Upper lobe of left lung (tissue), 6 donors: ENCODE measurements around the gene B4GALT4. TPM values are rescaled to one million over a fixed set of nuclear protein-coding genes. Genes with fewer than 3 reads are reported as not detected.
"Not testable (repeated sequence)": the region's sequence is repeated elsewhere in the genome, so short reads cannot be mapped to it uniquely, and the experiment has no call there.

Experiments
- ATAC-seq, 2 donors: fragments of 200-7000 bp; cut with Tn5 transposase; one replicate each; pipeline ENCODE4 v1.9.1; 2022; ENCODE audit warnings: mild to moderate bottlenecking in 2 of 2, moderate library complexity in 2 of 2; ENCODE audit not compliant: low FRiP score in 2 of 2
- DNase-seq, 2 donors: peaks; one replicate each; pipeline ENCODE4 v3.0.0-alpha.2; 2019 to 2020
- H3K27ac ChIP-seq, 4 donors: fragments of 200-600 bp; sonication (generic); one replicate each; pipeline ENCODE4 v1.5.1; 2016 to 2019
- H3K27me3 ChIP-seq, 4 donors: fragments of 200-600 bp; sonication (generic); one replicate each; pipeline ENCODE4 v1.5.1; 2017 to 2019
- H3K36me3 ChIP-seq, 4 donors: fragments of 200-600 bp; sonication (generic); one replicate each; pipeline ENCODE4 v1.5.1; 2016 to 2019
- H3K4me1 ChIP-seq, 4 donors: fragments of 200-600 bp; sonication (generic); one replicate each; pipeline ENCODE4 v1.5.1; 2018 to 2019
- H3K4me3 ChIP-seq, 4 donors: fragments of 200-600 bp; sonication (generic); one replicate each; pipeline ENCODE4 v1.5.1; 2017 to 2019; ENCODE audit warnings: mild to moderate bottlenecking in 2 of 4, moderate library complexity in 1 of 4
- H3K9me3 ChIP-seq, 4 donors: fragments of 200-600 bp; sonication (generic); one replicate each; pipeline ENCODE4 v1.5.1; 2018 to 2019
- EP300 ChIP-seq, 4 donors: sonication (generic); formaldehyde crosslinking; IDR thresholded peaks; one replicate each; pipeline ENCODE4 v1.5.1; 2017; ENCODE audit warnings: antibody characterized with exemption in 4 of 4, control low read depth in 2 of 4
- POLR2A ChIP-seq, 4 donors: fragments of 450-650 bp; IDR thresholded peaks; one replicate each; pipeline ENCODE4 v1.5.1; 2016 to 2017; ENCODE audit warnings: antibody characterized with exemption in 4 of 4, mild to moderate bottlenecking in 2 of 4
- POLR2AphosphoS5 ChIP-seq, 2 donors: sonication (generic); formaldehyde crosslinking; IDR thresholded peaks; one replicate each; pipeline ENCODE4 v1.5.1; 2017; ENCODE audit warnings: antibody characterized with exemption in 2 of 2
- WGBS, 2 donors: methylation state at CpG; one replicate each; pipeline ENCODE4 v1.1.5; 2017 to 2018; 5-methylcytosine and 5-hydroxymethylcytosine counted together
- total RNA-seq, 6 donors: library from RNA; depleted of rRNA in 4 of 6; stranded (reverse); fragments of >200 nt in 4 of 6; gene quantifications; one replicate each; pipeline versions ENCODE4 v1.1.0 to v1.2.1, GENCODE V29; 2016 to 2021
- TF ChIP-seq, protein P1 (sequence below), 6 experiments: fragments of 450-650 bp in 4 of 6; fragments of 200-600 bp in 2 of 6; sonication (generic) in 2 of 6; IDR thresholded peaks; one replicate each; pipeline ENCODE4 v1.5.1; 2016 to 2019; ENCODE audit warnings: antibody characterized with exemption in 6 of 6
- donor health status: DM: no; HTN: no; CAD: no; lungs with moderate emphysema.
- donor health status: DM: no; HTN: yes; CAD: no; lungs with severe emphysema.

The B4GALT4 gene
- total RNA-seq, 6 donors from 2014 or later = 7.3 to 24.3 (median 16.6) TPM

DNA sequence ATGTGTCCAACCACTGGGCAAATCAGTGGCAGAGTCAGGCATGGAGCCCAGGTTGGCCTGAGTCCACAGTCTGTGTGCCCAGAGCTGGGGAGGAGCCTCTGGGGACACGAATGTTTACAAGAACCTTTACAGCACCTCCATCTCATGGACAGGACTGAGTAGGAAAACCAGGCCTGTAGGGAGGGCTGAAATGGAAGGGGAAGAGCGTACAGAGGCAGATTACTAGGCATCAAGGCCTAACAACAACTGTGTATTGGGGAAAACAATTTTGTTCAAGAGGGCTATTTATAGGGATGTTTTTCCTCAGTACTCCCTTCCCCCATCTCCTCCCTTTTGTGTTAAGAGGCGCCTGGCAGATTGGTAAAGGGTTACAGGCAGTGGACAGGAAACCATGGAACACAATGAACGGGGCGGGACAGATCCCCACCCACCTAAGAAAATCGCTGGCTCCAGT is 38.5 kb upstream of the B4GALT4 start:
- ATAC-seq = peak; percentile 23 to 73
- Histone ChIP-seq H3K27ac (peak overlapping the region; percentile 67 to 85 (median 81)), H3K4me1 (peaks cover 12 to 27% (median 17%) of the 10 kb centered on the region in 4 donors), H3K36me3 (no peaks in the 10 kb centered on the region), H3K4me3 (no peak overlapping the region), H3K9me3 (peaks cover 0 to 17% (median 7%) of the 10 kb centered on the region in 4 donors), H3K27me3 (no peaks in the 10 kb centered on the region)
- 39 to 52% methylated on average over 6 of the region's 6 CpGs for WGBS, 2 donors
- peak in 1 of 2 donors; percentile 71 for DNase-seq
- TF ChIP-seq POLR2A (IDR thresholded peaks at IDR 0.05) (no peak), EP300 (IDR thresholded peaks at IDR 0.05) (peak in 1 of 4 donors; percentile 81), POLR2AphosphoS5 (IDR thresholded peaks at IDR 0.05) (peak in 1 of 2 donors; percentile 63)
- TF ChIP-seq, protein P1, sequence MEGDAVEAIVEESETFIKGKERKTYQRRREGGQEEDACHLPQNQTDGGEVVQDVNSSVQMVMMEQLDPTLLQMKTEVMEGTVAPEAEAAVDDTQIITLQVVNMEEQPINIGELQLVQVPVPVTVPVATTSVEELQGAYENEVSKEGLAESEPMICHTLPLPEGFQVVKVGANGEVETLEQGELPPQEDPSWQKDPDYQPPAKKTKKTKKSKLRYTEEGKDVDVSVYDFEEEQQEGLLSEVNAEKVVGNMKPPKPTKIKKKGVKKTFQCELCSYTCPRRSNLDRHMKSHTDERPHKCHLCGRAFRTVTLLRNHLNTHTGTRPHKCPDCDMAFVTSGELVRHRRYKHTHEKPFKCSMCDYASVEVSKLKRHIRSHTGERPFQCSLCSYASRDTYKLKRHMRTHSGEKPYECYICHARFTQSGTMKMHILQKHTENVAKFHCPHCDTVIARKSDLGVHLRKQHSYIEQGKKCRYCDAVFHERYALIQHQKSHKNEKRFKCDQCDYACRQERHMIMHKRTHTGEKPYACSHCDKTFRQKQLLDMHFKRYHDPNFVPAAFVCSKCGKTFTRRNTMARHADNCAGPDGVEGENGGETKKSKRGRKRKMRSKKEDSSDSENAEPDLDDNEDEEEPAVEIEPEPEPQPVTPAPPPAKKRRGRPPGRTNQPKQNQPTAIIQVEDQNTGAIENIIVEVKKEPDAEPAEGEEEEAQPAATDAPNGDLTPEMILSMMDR (IDR thresholded peaks at IDR 0.05) = no peak

- H3K4me1 ChIP-seq = peaks cover 12 to 27% (median 17%) of the 10 kb centered on the region in 4 donors
- no peaks in the 10 kb centered on the region for H3K27me3 ChIP-seq
- H3K27ac ChIP-seq = peak overlapping the region in 2 of 4 donors; percentile 13 to 63
- DNase-seq (no peak), ATAC-seq (no peak)
- H3K4me3 ChIP-seq = no peak overlapping the region
- peaks cover 0 to 1% (median 0%) of the 10 kb centered on the region in 4 donors for H3K9me3 ChIP-seq
- TF ChIP-seq EP300 (IDR thresholded peaks at IDR 0.05) (no peak), POLR2A (IDR thresholded peaks at IDR 0.05) (no peak), POLR2AphosphoS5 (IDR thresholded peaks at IDR 0.05) (no peak)
- TF ChIP-seq, protein P1 (IDR thresholded peaks at IDR 0.05) = no peak
- WGBS, 2 donors = 76% methylated on average over 5 of the region's 5 CpGs
- no peaks in the 10 kb centered on the region for H3K36me3 ChIP-seq
Observed at GRCh38 chr3:119276680-119277079, 36.0 kb upstream of the B4GALT4 start.

DNA sequence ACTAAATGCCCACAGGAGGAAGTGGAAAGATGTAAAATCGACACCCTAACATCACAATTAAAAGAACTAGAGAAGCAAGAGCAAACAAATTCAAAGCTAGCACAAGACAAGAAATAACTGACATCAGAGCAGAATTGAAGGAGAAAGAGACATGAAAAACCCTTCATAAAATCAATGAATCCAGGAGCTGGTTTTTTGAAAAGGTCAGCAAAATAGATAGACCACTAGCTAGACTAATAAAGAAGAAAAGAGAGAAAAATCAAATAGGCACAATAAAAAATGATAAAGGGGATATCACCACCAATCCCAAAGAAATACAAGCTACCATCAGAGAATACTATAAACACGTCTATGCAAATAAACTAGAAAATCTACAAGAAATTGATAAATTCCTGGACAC is 29.5 kb upstream of the B4GALT4 start:
- H3K4me3 ChIP-seq, H3K27ac ChIP-seq, H3K4me1 ChIP-seq, H3K36me3 ChIP-seq, H3K27me3 ChIP-seq, DNase-seq, H3K9me3 ChIP-seq, ATAC-seq: not testable (repeated sequence)
- WGBS, 2 donors = 84% methylated on average over 2 of the region's 2 CpGs

GRCh38 chr3:119261055-119261454 is 20.4 kb upstream of the B4GALT4 start:
- no peak overlapping the region for H3K27ac ChIP-seq
- no peaks in the 10 kb centered on the region for H3K36me3 ChIP-seq
- peaks cover 0 to 3% (median 1%) of the 10 kb centered on the region in 4 donors for H3K4me1 ChIP-seq
- H3K27me3 ChIP-seq = no peaks in the 10 kb centered on the region
- no peak overlapping the region for H3K4me3 ChIP-seq
- DNase-seq (no peak), ATAC-seq (no peak)
- TF ChIP-seq POLR2A (IDR thresholded peaks at IDR 0.05) (no peak), EP300 (IDR thresholded peaks at IDR 0.05) (no peak), POLR2AphosphoS5 (IDR thresholded peaks at IDR 0.05) (no peak)
- TF ChIP-seq, protein P1 (IDR thresholded peaks at IDR 0.05) = no peak
- 77% methylated on average over 6 of the region's 6 CpGs for WGBS, 2 donors
- H3K9me3 ChIP-seq = no peaks in the 10 kb centered on the region

- no peaks in the 10 kb centered on the region for H3K27me3 ChIP-seq
- TF ChIP-seq POLR2AphosphoS5 (IDR thresholded peaks at IDR 0.05) = no peak
- TF ChIP-seq, protein P1 (IDR thresholded peaks at IDR 0.05) = no peak
- no peak for TF ChIP-seq POLR2A (IDR thresholded peaks at IDR 0.05)
- TF ChIP-seq EP300 (IDR thresholded peaks at IDR 0.05) = no peak
- H3K4me1 ChIP-seq = peaks cover 0 to 3% (median 1%) of the 10 kb centered on the region in 4 donors
- no peak for ATAC-seq
- H3K4me3 ChIP-seq = no peak overlapping the region
- no peak overlapping the region for H3K27ac ChIP-seq
- WGBS, 2 donors = 87 to 92% methylated on average over 4 of the region's 4 CpGs
- DNase-seq = no peak
- H3K36me3 ChIP-seq = no peaks in the 10 kb centered on the region
- H3K9me3 ChIP-seq = no peaks in the 10 kb centered on the region
Observed at GRCh38 chr3:119259821-119260220, 19.1 kb upstream of the B4GALT4 start.
